ENCODE data around the gene HNRNPUL2.
"Not testable (repeated sequence)": the region's sequence is repeated elsewhere in the genome, so short reads cannot be mapped to it uniquely, and the experiment has no call there.

Gene HNRNPUL2

DNA sequence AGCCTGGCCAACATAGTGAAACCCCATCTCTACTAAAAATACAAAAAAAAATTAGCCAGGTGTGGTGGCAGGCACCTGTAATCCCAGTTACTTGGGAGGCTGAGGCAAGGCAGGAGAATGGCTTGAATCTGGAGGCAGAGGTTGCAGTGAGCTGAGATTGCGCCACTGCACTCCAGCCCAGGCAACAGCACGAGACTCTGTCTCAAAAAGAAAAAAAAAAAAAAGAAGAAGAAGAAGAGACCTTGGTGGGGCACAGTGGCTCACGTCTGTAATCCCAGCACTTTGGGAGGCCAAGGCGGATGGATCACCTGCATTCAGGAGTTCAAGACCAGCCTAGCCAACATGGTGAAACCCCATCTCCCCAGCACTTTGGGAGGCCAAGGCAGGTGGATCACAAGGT is 23.3 kb downstream of the HNRNPUL2 start:
- not testable (repeated sequence) for DNase-seq (ENCODE audit: low read depth in 2 of 2)

DNA sequence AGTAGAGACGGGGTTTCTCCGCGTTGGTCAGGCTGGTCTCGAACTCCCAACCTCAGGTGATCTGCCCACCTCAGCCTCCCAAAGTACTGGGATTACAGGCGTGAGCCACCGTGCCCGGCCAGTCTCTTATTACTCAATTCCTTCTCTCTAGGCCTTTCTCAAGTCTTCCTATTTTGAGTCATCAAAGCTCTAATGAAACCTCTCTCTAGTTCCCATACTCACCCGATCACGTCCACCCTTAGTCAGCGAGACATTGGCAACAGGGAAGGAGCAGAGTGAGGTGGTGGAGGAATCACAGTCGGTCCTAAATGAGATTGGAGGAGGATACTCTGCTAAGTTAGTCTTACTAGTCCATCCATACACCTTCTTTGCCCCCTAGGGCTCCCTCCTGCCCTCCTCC is 25.0 kb downstream of the HNRNPUL2 start:
- no peak for DNase-seq (ENCODE audit: low read depth in 2 of 2)

DNA sequence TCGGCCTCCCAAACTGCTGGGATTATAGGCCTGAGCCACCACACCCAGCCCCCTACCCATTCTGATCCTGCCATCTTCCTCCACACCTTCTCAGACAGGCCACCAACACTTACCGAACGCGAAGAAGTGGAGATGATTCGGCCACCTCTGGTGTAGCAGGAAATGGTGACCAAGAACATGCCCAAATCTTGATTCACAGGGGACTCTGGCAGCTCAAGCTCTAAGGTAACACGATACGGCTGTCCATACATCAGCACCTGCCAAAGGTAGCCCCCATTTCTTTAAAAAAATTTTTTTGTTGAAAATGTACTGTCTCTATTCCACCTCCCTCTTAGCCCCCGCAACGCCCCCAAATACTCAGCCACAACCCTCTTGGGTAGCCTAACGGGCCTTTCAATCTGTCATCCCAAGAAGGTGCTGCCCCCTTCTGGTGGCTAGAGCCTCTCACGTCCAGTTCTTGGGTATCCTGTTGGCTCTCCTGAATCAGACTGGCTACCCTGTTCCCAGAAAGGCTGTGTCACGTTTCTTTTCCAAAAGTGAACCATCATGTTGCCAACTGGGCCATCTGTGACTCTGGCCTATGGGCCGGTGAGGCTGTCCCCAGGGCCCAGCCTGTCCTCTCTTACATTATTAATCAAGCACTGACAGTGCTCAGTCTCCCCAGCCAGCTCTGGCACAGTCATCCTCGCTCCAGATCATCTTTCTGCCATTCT is 32.6 kb downstream of the HNRNPUL2 start:
- no peak for DNase-seq (ENCODE audit: low read depth in 2 of 2)

DNA sequence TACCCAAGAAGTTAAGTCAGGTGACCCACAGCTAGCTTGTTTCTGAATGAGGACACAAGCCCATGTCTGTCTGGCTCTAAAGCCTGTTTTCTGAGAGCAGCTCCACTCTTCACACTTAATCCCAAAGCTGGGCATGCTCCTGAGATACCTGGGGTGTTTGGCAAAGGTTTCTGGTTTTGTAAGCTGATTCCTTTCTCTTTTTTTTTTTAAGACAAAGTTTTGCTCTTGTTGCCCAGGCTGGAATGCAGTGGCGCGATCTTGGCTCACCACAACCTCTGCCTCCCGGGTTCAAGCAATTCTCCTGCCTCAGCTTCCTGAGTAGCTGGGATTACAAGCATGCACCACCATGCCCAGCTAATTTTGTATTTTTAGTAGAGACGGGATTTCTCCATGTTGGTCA is 33.6 kb downstream of the HNRNPUL2 start:
- DNase-seq (ENCODE audit: low read depth in 2 of 2) = not testable (repeated sequence)

DNA sequence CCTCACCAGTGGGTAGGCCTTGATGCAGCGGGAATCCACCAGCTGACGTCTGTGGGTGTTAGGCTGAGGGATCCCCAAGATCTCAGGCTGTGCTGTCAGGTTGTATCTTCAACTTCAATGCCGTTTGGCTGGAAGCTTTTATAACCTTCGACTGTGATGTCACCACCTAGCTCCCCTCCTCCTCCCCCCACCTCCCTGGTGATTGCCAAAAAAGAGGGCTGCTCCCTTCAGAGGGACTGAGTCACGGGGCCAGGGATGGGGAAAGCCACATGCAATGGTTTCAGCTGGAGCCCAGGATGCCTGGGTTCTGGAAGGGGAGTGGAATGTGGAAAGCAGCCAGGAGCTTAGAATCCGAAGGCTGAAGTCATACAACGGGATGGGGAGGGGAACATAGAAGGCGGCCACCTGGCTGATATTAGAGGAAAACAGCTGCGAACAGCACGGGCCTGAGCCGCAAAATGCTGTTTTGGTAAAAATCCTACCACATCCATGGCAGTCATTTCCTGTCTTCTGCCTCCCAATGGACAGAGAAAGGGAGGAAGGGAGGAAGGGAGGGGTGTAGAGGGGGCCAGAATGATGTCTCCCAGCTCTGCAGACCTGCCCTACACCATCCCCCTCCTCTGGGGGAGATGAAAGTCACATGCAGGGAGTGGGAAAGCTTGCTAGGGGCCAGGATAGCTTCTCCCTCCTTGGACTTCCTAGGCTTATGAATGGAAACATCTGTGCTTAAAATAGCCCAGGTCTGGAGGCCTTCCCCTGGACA is 37.7 kb downstream of the HNRNPUL2 start, which contains the start of gene LRRN4CL:
TSS of gene LRRN4CL (minus strand) at position 110 of the 763 bp plus-strand sequence. CDS start 1,022 bp downstream, outside the sequence.
- DNase-seq (ENCODE audit: low read depth in 2 of 2) = no peak

DNA sequence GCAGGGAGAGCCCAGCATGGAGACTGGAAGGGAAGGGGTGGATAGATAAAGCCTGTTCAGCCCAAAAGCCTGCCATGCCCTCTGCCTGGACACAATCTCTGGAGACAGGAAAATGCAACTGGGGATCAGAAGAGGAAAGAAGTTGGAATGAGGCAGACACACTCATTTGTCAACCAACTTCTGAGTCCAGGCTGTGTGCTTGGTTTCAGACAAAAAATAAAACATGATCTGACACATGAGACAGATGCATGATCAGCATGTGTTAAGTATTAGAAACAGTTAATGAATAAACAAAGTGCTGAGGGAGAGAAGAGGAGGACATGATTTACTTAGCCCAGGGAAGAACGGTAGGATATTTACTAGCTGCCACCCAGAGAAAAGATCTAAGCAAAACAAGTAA is 38.8 kb downstream of the HNRNPUL2 start:
- no peak for DNase-seq (ENCODE audit: low read depth in 2 of 2)

DNA sequence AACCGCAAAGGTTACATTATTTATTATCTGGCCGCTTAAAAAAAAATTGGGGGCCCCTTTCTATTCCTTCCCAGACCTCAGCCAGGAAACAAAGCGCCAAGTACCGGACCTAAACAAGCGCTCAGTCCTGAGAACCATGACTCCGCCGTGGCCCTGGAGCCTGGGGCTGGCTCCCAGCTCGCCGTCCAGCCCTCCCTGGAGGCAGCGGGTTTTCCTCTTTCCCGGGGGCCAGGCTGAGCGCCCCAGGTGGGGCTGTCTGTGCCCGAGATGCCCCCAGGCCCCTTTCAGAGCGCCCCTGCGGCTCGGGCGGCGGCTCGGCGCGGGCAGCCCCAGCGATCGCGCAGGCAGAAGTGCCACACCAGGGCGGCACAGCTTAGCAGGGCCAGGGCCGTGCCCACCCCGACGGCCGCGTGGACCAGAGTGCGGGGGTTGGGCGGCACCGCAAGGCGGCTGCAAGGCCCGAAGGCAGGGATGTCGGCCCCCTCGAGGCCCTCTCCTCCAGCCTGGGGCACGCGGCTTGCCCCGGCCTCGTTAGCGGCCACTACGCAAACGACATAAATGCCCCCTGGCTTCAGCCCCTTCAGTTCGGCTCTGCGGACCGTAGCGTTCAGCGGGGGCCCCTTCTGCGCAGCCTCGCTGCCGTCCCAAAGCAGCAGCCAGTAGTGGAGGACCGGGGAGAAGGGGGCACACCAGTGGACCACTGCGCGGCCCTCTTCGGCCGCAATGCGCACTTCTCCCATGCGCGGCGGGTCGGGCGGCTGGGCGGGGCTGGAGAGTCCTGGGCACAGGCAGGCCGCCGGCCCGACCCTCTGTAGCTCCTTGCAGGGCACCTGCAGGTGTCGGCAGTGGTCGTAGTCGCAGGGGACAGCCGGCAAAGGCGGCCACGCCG is 39.5 kb downstream of the HNRNPUL2 start:
- DNase-seq (ENCODE audit: low read depth in 2 of 2) = no peak

DNA sequence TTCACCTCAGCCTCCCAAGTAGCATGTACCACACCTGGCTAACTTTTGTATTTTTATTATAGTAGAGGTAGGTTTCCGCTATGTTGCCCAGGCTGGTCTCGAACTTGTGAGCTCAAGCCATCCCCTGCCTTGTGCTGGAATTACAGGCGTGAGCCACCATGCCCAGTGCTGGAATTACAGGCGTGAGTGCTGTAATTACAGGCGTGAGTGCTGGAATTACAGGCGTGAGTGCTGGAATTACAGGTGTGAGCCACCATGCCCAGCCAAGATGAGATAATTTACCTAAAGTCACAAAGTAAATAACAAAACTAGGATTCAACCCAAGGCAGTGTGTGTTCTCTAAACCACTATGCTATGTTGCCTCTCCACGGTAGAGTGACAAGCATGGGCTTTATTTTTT is 44.7 kb downstream of the HNRNPUL2 start:
- DNase-seq (ENCODE audit: low read depth in 2 of 2) = no peak

DNA sequence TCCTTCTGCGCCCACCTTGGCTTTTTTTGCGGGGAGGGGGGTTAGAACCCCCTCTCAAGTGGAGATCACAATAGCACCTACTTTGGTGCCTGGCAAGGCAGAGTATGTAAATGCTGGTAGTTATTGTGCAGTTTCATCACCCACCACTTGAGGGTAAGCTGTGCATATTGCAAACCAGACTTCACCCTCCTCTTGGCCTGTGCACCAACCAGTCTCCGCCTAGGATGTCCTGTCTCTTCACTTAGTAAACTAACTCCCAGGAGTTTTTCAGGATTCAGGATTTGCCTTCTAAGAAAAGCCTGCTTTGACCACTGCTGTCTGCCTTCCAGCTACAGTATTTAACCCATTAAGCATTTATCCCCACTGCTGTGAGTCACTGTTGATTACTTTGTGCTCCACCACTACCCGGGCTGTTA is 46.4 kb downstream of the HNRNPUL2 start:
- DNase-seq (ENCODE audit: low read depth in 2 of 2) = no peak

DNA sequence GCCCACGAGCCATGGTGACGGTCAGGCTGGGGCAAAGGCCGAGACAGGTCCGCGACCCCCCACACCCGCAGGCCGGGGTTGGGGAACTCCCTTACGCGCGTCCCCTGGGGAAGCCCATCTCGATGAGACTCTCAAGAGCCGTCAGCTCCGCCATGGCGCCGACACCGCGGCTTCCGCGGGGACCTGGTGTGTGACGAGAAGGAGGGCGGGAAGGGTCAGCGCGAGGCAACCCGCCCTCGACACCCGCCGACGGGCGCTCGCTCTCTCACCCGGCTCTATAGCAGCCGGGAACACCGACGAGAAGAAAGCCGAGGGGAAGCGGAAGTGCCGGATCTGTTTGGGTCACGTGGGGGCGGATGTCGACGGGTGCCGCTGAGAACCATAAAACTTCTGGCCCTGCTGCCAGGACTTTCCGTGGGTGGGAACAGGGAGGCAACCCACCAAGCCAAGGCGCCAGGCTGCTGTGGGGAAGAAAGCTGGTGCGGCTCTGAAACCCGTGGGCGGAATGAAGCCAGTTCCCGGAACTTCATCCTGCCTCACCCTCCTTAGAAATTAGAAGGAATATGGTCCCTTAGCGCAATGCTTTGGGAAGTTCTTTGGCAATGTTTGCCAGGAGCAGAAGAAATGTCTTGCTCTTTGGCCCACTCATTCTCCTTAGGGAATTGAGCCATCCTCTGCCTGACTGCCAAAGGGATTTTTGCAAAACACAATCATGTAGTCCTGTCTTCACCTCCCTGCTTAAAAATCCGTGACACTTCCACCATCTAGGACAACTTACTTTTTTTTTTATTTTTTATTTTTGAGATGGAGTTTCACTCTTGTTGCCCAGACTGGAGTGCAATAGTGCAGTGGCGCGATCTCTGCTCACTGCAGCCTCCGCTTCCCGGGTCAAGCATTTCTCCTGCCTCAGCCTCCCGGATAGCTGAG is 48.2 kb downstream of the HNRNPUL2 start, which contains the start of gene UBXN1:
TSS of gene UBXN1 (minus strand) at position 304 of the 927 bp plus-strand sequence. CDS start at position 154, 150 bp downstream.
- peak; percentile 83 to 86 for DNase-seq (ENCODE audit: low read depth in 2 of 2)

DNA sequence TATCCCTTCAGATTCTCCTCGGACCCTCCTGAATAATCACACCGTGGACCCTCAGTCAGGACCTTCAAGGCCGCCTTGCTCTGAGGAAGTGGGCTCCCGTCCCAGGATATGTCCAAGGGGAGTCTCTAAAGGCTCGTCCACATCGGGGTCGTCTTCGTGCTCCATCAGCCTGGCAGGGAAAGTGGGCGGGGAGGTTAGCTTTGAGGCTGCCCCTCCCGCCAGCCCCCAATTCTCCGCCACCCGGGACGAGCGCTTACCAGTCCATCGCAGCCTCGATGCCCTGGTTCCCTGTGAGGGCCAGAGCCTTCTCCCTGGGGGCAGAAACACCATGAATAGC is 48.9 kb downstream of the HNRNPUL2 start:
- DNase-seq (ENCODE audit: low read depth in 2 of 2) = no peak

DNA sequence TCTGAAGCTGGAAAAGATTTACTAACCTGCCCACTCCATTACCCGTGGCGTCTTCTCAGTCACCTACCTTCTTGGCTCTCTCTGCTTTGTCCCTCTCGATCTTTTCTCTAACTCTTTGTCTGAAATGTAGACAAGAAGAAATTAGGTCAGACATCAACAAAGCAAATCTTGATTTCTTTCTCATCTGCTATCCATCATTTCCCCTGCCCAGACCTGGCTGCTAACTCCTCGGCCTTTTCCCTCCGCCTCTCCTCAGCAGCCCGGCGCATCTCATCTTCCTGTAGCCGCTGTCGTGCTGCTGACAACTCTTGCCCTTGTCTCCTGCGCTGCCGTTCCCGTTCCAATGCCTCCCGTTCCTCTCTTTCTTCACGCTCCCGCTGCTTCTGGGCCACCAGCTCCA is 49.5 kb downstream of the HNRNPUL2 start:
- DNase-seq (ENCODE audit: low read depth in 2 of 2) = no peak

DNA sequence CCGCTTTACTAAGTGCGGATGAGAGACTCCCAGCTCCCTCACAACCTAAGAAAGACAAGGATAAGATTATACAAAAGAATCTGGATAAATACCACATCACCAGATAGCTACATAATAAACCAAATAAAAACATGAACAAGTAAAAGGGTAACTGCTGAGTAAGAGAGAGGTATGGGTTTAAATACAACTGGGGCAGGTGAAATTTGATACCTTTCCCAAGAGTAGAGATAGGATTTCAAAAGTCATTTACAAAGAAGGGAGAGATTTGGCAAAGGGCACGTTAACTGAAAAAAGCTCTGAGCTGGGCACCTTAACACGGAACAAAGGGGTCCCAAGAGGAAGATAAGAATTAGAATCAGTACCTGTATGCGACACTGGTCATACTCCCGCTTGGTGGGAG is 50.1 kb downstream of the HNRNPUL2 start:
- no peak for DNase-seq (ENCODE audit: low read depth in 2 of 2)

DNA sequence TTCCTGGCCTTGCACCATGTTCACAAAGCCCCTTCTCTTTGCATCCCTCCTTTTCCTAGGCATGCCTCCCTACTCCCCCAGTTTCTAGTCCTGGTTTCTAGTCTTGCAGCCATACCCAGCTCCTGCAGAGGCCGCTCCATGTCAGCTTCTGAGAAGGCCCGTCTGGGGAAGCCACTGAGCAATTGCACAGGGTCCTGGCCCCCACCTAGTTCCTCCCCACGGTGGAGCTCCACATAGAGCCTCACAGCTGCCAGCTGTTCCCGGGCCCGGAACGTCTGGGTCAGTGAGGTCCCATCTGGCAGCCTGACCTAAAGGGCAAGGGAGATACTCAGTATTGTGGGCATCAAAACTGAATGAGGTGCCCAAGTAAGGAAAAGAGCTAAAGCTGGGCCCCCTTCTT is 50.6 kb downstream of the HNRNPUL2 start:
- no peak for DNase-seq (ENCODE audit: low read depth in 2 of 2)

DNA sequence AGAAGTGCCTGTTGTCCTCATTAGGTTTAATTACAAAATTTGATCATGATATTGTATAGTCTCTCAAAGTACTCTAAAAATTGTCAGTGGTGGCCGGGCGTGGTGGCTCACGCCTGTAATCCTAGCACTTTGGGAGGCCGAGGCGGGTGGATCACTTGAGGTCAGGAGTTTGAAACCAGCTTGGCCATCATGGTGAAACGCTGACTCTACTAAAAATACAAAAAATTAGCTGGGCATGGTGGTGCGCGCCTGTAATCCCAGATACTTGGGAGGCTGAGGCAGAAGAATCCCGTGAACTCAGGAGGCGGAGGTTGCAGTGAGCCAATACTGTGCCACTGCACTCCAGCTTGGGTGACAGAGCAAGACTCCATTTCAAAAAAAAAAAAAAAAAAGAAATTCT is 51.8 kb downstream of the HNRNPUL2 start:
- not testable (repeated sequence) for DNase-seq (ENCODE audit: low read depth in 2 of 2)

DNA sequence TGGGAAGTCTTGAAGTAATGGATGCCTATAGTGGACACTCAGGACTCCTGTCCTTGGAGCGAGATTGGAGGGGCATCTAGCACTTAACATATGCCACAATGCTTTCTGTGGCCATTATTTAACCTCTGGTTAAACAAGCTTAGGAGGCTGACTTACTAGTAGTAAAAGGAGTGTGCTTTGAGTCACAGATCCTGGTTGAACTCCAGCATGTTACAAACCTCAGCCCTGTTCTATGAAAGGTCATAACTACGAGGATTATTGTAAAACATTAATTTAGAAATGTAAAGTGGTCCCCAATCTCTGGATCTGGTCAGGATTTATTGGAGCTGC is 54.1 kb downstream of the HNRNPUL2 start:
- DNase-seq (ENCODE audit: low read depth in 2 of 2) = no peak

DNA sequence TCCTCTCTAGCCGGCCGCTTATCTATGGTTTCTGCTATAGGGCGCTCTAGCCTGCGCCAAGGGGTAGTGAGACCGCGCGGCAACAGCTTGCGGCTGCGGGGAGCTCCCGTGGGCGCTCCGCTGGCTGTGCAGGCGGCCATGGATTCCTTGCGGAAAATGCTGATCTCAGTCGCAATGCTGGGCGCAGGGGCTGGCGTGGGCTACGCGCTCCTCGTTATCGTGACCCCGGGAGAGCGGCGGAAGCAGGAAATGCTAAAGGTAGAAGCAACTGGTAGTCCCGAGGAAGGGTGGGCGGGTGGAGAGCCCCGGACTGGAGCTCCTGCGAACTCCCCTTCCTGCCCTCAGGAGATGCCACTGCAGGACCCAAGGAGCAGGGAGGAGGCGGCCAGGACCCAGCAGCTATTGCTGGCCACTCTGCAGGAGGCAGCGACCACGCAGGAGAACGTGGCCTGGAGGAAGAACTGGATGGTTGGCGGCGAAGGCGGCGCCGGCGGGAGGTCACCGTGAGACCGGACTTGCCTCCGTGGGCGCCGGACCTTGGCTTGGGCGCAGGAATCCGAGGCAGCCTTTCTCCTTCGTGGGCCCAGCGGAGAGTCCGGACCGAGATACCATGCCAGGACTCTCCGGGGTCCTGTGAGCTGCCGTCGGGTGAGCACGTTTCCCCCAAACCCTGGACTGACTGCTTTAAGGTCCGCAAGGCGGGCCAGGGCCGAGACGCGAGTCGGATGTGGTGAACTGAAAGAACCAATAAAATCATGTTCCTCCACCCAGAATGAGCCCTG is 55.5 kb downstream of the HNRNPUL2 start, which contains the start of the genes LBHD1 and UQCC3:
TSS of gene LBHD1 (minus strand) at position 660 of the 782 bp plus-strand sequence. CDS start 2,236 bp downstream, outside the sequence.
TSS of gene UQCC3 (plus strand) at position 66 of the 782 bp plus-strand sequence. CDS start at position 139, 73 bp downstream.
- peak; percentile 60 to 66 for DNase-seq (ENCODE audit: low read depth in 2 of 2)

DNA sequence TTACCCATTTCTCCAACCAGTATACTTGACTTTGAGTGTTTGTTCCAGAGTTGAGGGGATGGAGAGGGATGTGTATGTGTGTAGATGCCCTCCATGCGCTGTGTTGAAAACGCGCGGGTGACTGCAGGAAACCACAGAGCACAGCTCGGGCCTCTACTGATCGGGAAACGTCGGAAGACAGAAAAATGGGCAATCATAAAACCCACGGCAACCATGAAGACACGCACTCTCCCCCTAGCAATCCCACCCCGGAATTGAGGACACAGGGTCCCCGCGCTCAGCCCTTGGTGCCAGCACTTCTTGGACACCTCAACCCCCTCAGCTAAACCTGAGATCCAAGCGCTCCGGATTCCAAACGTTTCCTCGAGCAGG is 56.0 kb downstream of the HNRNPUL2 start:
- no peak for DNase-seq (ENCODE audit: low read depth in 2 of 2)

DNA sequence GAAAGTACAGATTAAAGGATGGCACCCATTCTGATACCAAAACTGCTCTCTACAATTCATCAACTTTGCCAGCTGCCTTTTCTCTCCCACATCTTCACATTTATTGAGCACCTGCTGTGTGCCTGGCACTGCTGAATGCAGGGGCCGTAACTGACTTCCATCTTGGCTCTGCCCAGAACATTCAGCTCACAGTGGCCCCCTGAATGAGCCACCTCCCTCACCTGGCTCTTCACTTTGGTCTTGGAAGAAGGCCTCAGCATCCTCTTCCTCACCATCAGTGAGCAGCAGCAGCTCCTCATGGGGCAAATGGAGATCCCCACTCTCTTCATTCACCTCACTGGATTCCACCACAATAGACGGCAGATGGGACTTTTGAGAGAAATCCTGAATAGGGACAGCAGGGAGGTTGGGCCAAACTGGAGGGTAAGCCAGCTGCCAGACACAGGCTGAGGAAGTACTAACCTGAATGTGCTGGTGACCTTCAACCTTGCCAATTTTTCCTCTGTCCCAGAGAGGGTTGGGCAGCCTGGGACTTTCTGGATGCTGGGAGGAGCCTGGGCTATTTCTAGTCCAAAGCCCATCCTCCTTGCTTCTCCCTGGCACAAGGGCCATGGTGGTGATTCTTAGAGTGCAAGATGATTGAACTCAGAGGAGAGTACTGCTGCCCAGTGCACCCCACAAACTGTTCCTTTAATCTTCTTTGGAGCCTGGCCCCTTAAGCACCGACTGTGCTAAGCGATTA is 57.7 kb downstream of the HNRNPUL2 start:
- no peak for DNase-seq (ENCODE audit: low read depth in 2 of 2)
